SIG-M5 treated with dmso at 0.1 percent for 504 hours (cell line): ENCODE results near the gene ZNF354C.

Experiments
- DNase-seq: peaks from one replicate; lab custom pipeline; 2025; ENCODE audit not compliant: unreplicated experiment; lab: John Stamatoyannopoulos, UW

The ZNF354C gene

DNA sequence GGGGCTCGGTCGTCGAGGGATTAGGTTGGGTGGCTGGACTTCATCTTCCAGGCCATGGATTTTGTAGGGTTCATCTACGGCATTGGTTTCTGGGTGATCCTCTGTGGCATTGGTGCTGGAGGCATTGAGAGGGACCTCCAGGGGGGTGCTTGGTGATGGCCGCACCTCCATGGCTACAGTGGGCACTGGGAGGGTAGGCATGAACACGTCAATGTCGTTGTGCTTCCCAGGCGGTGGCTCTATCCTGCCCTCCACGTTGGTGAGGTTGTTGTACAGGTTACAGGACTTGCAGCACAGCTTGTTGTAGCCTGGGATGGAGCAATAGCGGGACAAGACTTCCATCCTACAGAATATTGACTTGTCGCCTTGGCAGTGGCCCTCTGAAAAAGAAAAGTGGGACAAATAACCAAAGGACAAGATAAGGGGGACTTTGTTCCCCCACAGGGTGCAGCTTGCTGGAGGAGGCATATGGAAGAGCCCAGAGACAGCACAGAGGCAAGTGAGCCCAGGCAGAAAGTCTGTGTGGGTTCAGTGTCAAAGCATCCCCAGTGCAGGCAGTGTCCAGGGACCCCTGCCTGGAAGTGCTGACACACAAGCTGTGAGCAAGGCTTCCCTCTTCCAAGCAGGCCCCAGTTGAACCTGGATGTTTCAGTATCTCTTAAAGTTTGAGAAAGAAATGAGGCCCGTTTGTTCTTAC, 53.9 kb downstream of the ZNF354C start:
- DNase-seq: no peak

- no peak for DNase-seq
These were observed 54.6 kb downstream of the ZNF354C start for GRCh38 chr5:179114756-179115155.

GRCh38 chr5:179115307-179115706, 55.1 kb downstream of the ZNF354C start:
- DNase-seq: no peak

DNA sequence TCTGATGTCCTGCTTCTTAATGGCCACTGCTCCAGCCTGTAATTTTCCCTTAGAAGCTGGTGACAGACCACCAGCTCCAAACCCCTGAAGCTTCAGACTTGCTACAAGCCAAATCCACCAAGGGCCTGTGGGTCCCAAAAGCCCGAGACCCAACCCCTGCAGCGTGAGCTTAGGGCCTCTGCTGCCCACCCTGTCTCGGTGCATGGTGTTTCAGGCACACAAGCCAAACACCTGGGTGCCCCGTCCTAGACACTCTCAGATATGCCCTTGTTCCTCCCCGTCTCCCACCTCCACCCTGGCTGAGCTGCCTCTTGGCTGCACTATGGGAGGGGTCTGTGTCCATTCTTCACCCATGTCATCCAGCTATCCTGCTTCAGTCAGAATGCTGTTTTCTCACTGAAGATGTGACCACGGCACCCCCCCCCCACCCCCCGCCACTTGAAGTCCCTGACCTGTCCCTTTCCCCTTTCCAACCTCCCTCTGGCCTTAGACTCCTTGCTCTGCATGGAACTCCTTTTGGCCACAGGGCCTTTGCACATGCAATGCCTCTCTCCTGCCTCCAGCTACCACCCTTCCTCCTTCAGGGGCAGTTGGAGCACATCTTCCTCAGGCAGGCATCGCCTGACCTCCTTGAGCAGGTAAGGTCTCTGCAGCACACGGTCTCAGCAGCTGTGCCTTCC, 55.8 kb downstream of the ZNF354C start:
- no peak for DNase-seq

DNA sequence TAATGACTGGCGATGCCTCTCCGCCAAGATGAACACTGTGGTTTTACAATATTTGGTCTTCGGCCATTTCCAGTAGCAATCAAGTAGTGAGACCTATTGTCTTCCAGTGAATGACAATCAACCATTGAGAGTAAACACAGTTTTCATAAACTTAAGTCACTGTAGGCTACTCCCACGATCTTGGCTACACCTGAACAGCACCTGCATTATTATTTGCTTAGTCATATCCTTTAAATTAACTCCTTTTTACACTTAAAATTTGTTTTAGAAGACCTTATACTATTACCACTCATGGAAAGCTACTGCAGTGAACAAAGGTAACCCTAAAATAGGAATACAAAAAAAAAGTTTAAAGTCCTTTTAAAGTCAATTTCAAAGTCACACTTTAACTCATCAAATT, 58.2 kb downstream of the ZNF354C start:
- no peak for DNase-seq

- no peak for DNase-seq
These were observed 58.7 kb downstream of the ZNF354C start for GRCh38 chr5:179118756-179119414.

GRCh38 chr5:179119415-179120170, 59.4 kb downstream of the ZNF354C start:
- DNase-seq: no peak

- no peak for DNase-seq
These were observed 60.3 kb downstream of the ZNF354C start for GRCh38 chr5:179120421-179120861.

- no peak for DNase-seq
These were observed 60.9 kb downstream of the ZNF354C start for GRCh38 chr5:179120951-179121666.

DNA sequence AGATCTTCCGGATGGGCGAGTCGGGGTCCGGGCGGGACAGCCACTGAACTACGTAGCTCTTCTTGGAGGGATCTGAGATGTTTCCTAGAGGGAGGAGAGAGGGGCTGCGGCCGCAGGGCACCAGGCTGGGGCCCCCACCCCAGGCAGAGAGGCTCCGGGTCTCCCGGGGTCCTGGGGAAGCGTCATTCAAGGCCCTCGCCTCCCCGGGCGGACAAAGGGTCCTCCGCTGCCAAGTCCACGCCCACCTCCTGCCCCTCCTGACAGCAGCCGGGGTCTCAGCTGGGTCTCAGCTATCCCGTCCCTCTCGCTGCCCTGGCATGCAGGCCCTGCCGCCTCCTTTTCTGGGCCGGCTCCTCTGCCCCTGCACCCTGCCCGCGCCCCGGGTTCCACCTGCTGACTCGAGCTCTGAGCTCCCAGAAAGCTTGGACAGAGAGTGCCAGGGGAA, 61.5 kb downstream of the ZNF354C start:
- no peak for DNase-seq

DNA sequence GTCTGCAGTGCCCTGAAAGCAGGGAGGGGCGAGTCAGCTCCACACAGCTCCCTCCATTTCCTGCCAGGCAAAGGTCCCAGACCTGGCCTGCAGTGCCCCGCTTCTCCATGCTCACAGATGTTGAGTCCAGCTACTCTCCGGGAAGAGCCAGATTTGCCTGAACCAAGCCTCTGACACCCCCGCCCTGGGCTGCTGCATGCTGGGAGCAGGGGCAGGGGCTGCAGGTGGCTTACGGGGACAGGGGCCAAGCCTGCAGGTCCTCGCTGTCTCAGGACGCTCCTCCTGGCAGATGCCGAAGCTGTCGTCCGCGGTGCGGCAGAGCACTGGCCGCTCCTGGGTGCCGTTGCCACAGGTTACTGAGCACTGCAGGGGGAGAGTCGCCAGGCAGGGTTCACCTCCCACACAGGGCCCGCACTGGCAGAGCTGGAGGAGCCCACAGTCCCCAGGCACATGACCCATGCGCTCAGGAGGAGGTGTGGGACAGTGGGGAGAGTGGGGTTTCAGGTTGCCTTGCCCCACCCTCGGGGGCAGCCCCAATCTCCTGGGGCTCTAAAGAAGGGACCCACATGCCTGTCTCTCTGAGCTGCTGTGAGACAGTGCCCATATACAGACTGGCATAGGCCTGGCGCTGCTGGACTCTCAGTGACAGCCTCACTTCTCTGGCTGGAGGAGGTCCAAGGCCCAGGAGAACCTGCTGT, 62.4 kb downstream of the ZNF354C start:
- DNase-seq: no peak

DNA sequence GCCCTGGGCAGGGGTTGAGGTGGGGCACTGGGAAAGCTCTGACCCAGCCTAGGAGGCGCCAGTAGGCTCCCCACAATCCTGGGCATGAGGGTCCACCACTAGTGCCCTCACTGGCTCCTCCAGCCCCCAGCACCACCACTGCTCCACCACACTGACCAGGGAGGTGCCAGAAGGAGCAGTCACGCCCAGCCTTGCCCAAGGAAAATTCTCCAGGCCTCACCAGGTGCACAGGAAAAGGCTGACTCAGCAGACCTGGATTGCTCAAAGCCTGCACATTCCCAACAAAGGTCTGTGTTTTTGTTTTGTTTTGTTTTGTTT, 62.9 kb downstream of the ZNF354C start:
- DNase-seq: no peak

GRCh38 chr5:179123491-179124272, 63.5 kb downstream of the ZNF354C start:
- DNase-seq: no peak

DNA sequence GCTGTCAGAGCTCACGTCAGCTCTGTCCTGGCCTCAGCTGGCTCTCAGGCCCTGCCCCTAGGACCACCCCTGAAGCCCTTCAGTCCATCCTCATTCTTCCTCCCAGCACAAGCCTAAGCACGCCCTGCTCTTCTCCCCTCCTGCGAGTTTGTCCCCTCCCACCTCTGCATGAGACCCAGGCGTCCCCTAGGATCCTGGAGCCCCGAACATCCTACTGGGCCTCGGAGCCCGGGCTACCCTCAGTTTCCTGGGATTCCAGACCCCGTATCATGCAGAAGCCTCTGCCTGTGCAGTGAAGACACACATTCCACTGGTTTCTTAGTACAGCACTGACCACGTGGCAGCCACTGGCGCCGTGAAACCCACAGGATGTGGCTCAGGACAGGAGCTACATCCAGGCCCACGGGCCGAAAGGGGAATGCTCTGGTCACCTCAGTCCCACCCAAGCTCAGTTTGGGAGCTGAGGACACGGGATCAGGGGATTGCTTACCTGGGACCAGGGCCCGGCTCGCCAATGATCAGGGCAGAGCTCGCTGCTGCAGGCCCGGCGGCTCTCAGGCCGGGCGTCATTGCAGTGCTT, 64.2 kb downstream of the ZNF354C start:
- DNase-seq: no peak

DNA sequence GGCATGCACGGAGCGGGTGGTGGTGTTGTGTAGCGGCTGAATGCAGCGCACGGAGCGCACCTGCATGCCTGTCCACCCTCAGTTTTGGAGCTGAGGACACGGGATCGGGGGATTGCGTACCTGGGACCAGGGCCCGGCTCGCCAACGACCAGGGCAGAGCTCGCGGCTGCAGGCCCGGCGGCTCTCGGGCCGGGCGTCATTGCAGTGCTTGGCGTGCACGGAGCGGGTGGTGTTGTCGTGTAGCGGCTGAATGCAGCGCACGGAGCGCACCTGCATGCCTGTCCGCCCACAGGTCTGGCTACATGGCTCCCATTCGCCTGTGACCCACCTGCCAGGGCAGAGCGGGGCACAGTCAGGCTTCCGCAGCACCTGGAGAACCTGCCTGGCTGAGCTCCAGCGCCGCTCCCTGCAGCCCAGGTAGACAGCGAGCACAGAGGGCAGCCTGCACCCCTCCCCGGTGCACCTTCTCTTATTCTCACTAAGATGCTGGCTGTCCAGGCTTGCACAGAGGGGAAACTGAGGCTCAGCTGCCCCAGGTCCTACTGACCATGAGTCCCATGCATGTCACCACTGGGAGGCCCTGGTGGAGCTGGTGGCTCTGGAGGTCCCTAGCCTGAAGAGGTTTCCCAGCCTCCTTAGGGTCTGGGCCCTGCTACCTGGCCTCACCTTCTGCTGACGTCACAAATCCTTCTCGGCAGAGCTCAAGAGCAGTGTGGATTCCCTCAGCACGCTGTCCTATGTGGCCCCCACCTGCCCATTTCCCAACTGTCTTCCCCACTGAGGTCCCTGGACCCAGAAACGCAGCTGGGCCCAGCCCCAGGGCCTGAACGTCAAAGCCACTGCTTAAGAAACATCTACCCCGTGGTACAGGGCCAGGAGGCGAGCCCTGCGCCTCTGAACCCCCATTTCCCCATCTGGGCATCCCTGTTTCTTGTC, 64.9 kb downstream of the ZNF354C start:
- no peak for DNase-seq

DNA sequence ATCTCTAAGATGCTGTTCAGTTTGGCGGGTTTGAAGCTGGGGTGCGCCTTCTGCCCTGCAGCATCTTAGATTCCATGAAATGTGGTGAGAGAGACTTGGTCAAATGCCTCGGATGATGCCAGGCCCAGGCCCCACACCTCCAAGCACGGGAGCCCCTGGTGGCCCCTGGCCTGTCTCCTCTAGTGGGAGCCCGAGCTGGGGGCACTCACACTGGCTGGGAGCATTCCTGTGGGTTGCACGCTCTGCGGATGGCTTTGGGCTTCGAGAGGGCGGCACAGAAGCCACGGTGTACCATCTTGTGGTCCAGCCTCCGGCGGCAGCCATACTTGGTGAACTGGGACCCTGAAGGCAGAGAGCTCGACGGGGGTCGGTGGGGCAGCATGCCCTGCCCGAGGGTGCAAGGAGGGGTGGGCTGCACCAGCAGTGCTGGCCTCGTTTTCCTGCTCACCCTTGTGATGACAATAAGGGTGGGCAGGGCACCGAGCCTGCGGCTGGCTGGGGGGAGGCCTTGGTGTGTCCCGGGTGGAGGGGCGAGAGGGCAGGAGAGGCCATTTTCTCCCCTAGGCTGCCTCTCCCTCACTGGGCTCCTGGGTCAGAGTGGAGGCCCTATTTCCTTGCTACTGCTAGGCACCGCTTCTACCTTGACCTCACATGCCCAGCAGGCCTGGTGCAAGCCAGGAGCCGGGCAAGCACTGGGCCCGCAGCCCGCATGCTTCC, 65.8 kb downstream of the ZNF354C start:
- no peak for DNase-seq

GRCh38 chr5:179126506-179126991, 66.4 kb downstream of the ZNF354C start:
- no peak for DNase-seq
